ENCODE results near the gene PAGR1. TPM values are rescaled to one million over a fixed set of nuclear protein-coding genes. Genes with fewer than 3 reads are reported as not detected.

Gene PAGR1
- total RNA-seq, 4 donors from 2014 or later, result 13.5 to 23.6 (median 19.2) TPM

DNA sequence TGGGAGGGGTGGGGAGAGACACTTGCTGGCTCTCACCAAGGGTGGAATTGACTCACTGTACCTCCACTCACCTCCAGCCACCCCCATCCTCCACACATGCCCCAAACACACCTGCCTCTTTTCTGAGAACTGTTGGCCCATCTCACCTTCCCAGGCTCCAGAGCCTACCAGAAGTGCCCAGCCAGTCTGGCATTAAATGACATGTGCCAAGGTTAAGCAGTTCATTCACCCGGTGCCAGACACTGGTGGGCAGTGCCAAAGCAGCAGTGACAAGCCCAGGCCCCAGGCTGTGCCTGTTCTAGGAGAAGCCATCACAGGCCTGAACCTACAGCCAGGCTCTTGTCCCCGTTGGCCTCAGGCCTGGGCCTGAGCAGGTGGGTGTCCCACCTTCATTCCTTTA, 15.5 kb downstream of the PAGR1 start:
- TF ChIP-seq, protein P1, sequence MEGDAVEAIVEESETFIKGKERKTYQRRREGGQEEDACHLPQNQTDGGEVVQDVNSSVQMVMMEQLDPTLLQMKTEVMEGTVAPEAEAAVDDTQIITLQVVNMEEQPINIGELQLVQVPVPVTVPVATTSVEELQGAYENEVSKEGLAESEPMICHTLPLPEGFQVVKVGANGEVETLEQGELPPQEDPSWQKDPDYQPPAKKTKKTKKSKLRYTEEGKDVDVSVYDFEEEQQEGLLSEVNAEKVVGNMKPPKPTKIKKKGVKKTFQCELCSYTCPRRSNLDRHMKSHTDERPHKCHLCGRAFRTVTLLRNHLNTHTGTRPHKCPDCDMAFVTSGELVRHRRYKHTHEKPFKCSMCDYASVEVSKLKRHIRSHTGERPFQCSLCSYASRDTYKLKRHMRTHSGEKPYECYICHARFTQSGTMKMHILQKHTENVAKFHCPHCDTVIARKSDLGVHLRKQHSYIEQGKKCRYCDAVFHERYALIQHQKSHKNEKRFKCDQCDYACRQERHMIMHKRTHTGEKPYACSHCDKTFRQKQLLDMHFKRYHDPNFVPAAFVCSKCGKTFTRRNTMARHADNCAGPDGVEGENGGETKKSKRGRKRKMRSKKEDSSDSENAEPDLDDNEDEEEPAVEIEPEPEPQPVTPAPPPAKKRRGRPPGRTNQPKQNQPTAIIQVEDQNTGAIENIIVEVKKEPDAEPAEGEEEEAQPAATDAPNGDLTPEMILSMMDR (IDR thresholded peaks at IDR 0.05; ENCODE audit: low read depth), result no peak

DNA sequence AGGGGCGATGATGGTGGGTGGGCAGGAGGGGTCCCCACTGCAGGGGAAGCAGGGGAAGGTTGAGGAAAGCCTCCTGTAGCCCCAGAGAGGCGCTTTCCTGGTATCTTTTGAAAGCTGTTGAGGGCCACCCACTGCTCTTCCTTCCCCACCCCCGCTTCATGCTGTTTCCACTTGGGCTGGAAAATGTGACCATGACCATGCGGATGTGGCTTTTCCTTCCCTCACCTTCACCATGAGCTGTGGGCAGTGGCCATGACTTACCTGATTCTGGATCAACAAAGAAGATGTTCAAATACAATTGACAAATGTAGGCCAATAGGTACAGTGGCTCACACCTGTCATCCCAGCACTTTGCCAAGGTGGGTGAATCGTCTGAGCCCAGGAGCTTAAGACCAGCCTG, 18.1 kb downstream of the PAGR1 start:
- TF ChIP-seq, protein P1 (IDR thresholded peaks at IDR 0.05; ENCODE audit: low read depth), result no peak

DNA sequence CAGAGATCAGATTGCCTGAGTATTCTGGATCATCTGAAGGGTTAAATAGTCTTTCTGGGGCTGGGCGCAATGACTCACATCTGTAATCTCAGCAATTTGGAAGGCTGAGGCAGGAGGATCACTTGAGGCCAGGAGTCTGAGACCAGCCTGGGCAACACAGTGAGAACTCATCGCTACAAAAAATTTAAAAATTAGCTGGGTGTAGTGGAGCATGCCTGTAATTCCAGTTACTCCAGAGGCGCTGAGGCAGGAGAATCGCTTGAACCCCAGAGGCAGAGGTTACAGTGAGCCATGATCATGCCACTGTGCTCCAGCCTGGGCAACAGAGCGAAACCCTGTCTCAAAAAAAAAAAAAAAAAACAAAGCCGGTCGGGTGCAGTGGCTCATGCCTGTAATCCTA, 20.0 kb downstream of the PAGR1 start:
- TF ChIP-seq, protein P1 (IDR thresholded peaks at IDR 0.05; ENCODE audit: low read depth), result no peak

DNA sequence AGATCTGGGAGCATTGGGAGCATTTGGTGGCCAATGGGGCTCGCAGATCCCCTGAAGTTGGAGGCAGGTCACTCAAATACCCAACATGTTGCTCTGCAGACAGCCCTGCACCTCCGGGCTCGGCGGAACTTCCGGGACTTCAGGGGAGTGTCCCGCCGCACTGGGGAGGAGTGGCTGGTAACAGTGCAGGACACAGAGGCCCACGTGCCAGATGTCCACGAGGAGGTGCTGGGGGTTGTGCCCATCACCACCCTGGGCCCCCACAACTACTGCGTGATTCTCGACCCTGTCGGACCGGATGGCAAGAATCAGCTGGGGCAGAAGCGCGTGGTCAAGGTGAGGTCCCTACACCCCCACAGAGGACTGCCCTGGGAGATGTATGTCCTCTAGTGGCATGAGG, 20.7 kb downstream of the PAGR1 start:
- TF ChIP-seq, protein P1 (IDR thresholded peaks at IDR 0.05; ENCODE audit: low read depth), result no peak

DNA sequence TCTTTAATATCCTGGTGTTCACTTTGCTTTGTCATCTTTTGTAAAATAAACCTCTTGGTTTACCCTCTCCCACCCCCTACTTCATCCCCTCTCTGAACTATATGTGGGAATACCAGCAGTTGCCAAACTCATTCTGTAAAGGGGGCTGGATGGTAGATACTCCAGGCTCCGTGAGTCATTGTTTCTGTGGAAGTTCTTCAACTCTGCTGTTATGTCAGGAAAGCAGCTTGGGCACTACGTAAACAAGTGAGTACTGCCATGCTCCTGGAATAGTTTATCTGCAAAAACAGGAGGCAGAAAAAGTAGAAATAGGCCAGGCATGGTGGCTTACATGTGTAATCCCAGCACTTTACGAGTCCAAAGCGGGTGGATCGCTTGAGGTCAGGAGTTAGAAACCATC, 21.9 kb downstream of the PAGR1 start:
- TF ChIP-seq, protein P1 (IDR thresholded peaks at IDR 0.05; ENCODE audit: low read depth), result no peak

DNA sequence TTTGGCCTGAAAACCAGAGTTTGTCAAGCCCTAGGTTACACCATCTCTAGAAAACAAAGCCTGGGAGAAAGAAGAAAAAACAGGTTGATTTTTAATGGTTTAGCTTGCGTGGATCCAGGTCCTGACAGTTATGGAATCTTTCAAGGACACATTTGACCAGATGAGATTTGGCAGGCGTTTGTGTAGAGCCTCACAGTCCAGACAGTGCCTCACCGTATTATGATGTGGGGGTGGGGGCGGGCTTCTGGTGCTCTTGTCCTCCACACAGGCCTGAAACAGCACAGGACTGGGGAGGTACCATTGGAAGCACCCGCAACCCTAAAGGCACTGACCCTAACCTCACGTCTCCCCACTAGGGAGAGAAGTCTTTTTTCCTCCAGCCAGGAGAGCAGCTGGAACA, 23.9 kb downstream of the PAGR1 start:
- TF ChIP-seq, protein P1 (IDR thresholded peaks at IDR 0.05; ENCODE audit: low read depth), result no peak

DNA sequence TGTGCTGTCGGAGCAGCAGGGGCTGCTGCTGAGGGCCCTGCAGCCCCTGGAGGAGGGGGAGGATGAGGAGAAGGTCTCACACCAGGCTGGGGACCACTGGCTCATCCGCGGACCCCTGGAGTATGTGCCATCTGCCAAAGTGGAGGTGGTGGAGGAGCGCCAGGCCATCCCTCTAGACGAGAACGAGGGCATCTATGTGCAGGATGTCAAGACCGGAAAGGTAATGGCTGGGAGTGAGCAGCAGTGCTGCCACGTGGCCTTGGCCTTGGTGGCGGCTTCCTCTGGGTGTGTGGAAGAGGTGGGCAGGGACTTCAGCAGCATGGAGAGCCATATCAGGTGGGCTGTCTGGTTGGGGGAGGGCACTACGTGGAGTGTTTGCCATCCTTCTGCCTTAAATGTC, 24.3 kb downstream of the PAGR1 start:
- TF ChIP-seq, protein P1 (IDR thresholded peaks at IDR 0.05; ENCODE audit: low read depth), result no peak

Data from subcutaneous adipose tissue (tissue), 4 donors.